CD4-positive, alpha-beta T cell (primary cell): ENCODE results near the gene FBN3. TPM values are rescaled to one million over a fixed set of nuclear protein-coding genes. Genes with fewer than 3 reads are reported as not detected.

Experiments used
- ATAC-seq: fragments of 200-7000 bp; cut with Tn5 transposase; one replicate; pipeline ENCODE4 v1.10.0; 2022; ENCODE audit warnings: mild to moderate bottlenecking; ENCODE audit not compliant: poor library complexity
- CTCF ChIA-PET: fragments of 350-600 bp; sonication (Branson Sonifier 250); formaldehyde crosslinking; loops from one replicate; lab custom pipeline; 2021; ENCODE audit warnings: antibody characterized with exemption, inconsistent platforms; lab: Charles Lee
- POLR2A ChIA-PET: fragments of 350-600 bp; sonication (Branson Sonifier 250); formaldehyde crosslinking; loops from one replicate; lab custom pipeline; 2021; ENCODE audit warnings: antibody characterized with exemption, inconsistent platforms; lab: Charles Lee
- DNase-seq, 14 experiments: peaks; one replicate each; pipeline ENCODE4 v3.0.0-alpha.2; 2013 to 2020; ENCODE audit warnings: mixed read lengths in 2 of 14
- H3K27ac ChIP-seq, 2 donors: one replicate each; pipeline versions ENCODE4 v1.5.1 to v1.7.0; 2013; ENCODE audit warnings: low read length in 2 of 2, low read depth in 1 of 2, mild to moderate bottlenecking in 1 of 2
- H3K27me3 ChIP-seq, 2 experiments: 1 replicate in 1 of 2; 2 replicates in 1 of 2; pipeline versions ENCODE4 v1.6.1 to v1.7.0; 2013; ENCODE audit warnings: low read length in 2 of 2, control low read depth in 1 of 2, mild to moderate bottlenecking in 1 of 2, moderate library complexity in 1 of 2; ENCODE audit not compliant: insufficient read depth in 2 of 2, control insufficient read depth in 1 of 2
- H3K36me3 ChIP-seq: one replicate; pipeline ENCODE4 v1.6.1; 2013; ENCODE audit warnings: low read length, control low read depth; ENCODE audit not compliant: insufficient read depth
- H3K4me1 ChIP-seq: one replicate; pipeline ENCODE4 v1.6.1; 2013; ENCODE audit warnings: low read length, control low read depth; ENCODE audit not compliant: insufficient read depth
- H3K4me3 ChIP-seq: one replicate; pipeline ENCODE4 v1.5.1; 2013; ENCODE audit warnings: mild to moderate bottlenecking, low read length, moderate library complexity
- H3K9me3 ChIP-seq, 2 experiments: 1 replicate in 1 of 2; 2 replicates in 1 of 2; pipeline versions ENCODE4 v1.6.1 to v1.7.0; 2013; ENCODE audit warnings: low read length in 2 of 2, mild to moderate bottlenecking in 2 of 2, control low read depth in 1 of 2, moderate library complexity in 1 of 2; ENCODE audit not compliant: control insufficient read depth in 1 of 2, insufficient read depth in 1 of 2
- H3K27ac Mint-ChIP-seq: one replicate; pipeline ENCODE4 v1.8.0; 2020; ENCODE audit warnings: mixed read lengths
- H3K27me3 Mint-ChIP-seq: one replicate; pipeline ENCODE4 v1.8.0; 2021; ENCODE audit warnings: mixed read lengths
- H3K36me3 Mint-ChIP-seq: one replicate; pipeline ENCODE4 v1.8.0; 2021; ENCODE audit warnings: low read depth, mixed read lengths
- H3K4me1 Mint-ChIP-seq: one replicate; pipeline ENCODE4 v1.8.0; 2021; ENCODE audit warnings: low read depth, mixed read lengths
- H3K4me3 Mint-ChIP-seq: one replicate; pipeline ENCODE4 v1.8.0; 2020; ENCODE audit warnings: mild to moderate bottlenecking, mixed read lengths
- H3K9me3 Mint-ChIP-seq: one replicate; pipeline ENCODE4 v1.8.0; 2020; ENCODE audit warnings: mixed read lengths
- intact Hi-C, 2 experiments: fragments of 100-400 bp; cut with DNase I in 1 of 2; cut with micrococcal nuclease in 1 of 2; formaldehyde crosslinking; loops; one replicate each; pipeline versions ENCODE4 v1.15.1 to v1.9.0; 2023 to 2025; cut with DNase I, micrococcal nuclease
- total RNA-seq, 174 experiments: library from RNA in 2 of 174; stranded (reverse) in 2 of 174; gene quantifications; one replicate each; pipeline ENCODE4 v1.2.3 and lab custom pipeline; 2021 to 2026
- TF ChIP-seq, protein P1 (sequence below): fragments of 200-600 bp; IDR thresholded peaks from one replicate; pipeline ENCODE4 v1.8.0; 2022; ENCODE audit warnings: antibody characterized with exemption, mild to moderate bottlenecking

The FBN3 gene
- total RNA-seq, 2 experiments from 2014 or later = not detected

DNA sequence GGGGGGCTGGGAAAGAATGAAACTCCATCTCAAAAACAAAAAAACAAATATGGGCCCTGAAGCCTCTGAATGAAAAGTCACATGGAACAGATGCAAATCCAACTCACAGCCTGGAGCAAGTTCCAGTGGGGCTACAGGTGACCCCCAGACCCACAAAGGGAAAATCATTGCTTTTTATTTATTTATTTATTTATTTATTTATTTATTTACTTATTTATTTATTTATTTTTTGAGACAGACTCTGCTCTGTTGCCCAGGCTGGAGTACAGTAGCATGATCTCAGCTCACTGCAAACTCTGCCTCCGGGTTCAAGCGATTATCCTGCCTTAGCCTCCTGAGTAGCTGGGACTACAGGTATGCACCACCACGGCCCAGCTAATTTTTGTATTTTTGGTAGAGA lies 110.2 kb downstream of the FBN3 start:
- Histone ChIP-seq H3K36me3 (no peaks in the 10 kb centered on the region), H3K4me3 (no peak overlapping the region), H3K27me3 (peaks cover 0 to 2% of the 10 kb centered on the region in 2 experiments), H3K4me1 (no peaks in the 10 kb centered on the region), H3K9me3 (no peaks in the 10 kb centered on the region), H3K27ac (no peak overlapping the region)
- intact Hi-C loops = no loop called here
- Mint-ChIP-seq H3K4me3 (no peak overlapping the region), H3K27ac (no peak overlapping the region), H3K27me3 (peaks cover 4% of the 10 kb centered on the region), H3K4me1 (no peaks in the 10 kb centered on the region), H3K36me3 (no peaks in the 10 kb centered on the region), H3K9me3 (no peaks in the 10 kb centered on the region)
- no peak for DNase-seq
- CTCF ChIA-PET = interaction anchor here (0.7 kb wide), 1 partner anchor 201 kb away, joined by 3 read pairs; no protein-coding TSS in a partner anchor
- POLR2A ChIA-PET = no interaction called here
- ATAC-seq = no peak
- TF ChIP-seq, protein P1, sequence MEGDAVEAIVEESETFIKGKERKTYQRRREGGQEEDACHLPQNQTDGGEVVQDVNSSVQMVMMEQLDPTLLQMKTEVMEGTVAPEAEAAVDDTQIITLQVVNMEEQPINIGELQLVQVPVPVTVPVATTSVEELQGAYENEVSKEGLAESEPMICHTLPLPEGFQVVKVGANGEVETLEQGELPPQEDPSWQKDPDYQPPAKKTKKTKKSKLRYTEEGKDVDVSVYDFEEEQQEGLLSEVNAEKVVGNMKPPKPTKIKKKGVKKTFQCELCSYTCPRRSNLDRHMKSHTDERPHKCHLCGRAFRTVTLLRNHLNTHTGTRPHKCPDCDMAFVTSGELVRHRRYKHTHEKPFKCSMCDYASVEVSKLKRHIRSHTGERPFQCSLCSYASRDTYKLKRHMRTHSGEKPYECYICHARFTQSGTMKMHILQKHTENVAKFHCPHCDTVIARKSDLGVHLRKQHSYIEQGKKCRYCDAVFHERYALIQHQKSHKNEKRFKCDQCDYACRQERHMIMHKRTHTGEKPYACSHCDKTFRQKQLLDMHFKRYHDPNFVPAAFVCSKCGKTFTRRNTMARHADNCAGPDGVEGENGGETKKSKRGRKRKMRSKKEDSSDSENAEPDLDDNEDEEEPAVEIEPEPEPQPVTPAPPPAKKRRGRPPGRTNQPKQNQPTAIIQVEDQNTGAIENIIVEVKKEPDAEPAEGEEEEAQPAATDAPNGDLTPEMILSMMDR = no peak

DNA sequence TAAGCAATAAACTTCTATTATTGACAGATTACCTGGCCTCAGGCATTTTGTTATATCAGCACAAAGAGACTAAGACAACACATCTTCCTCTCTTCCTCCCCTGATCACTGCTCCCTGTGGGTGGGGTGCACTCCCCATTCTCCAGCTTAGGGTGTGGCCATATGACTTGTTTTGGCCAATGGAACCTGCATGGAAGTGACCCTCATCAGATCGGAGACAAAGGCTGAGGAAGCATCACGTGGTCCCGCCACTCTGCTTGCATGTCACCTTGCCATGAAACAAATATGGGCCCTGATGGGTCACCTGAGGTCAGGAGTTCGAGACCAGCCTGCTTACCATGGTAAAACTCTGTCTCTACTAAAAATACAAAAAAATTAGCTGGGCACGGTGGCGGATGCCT lies 110.6 kb downstream of the FBN3 start:
- no peaks in the 10 kb centered on the region for H3K36me3 Mint-ChIP-seq
- TF ChIP-seq, protein P1 = no peak
- no peak overlapping the region for H3K4me3 Mint-ChIP-seq
- no peaks in the 10 kb centered on the region for H3K9me3 Mint-ChIP-seq
- H3K4me1 ChIP-seq = no peaks in the 10 kb centered on the region
- DNase-seq (no peak), ATAC-seq (no peak)
- H3K4me1 Mint-ChIP-seq = no peaks in the 10 kb centered on the region
- no peak overlapping the region for H3K27ac Mint-ChIP-seq
- H3K27ac ChIP-seq = no peak overlapping the region
- H3K27me3 Mint-ChIP-seq = peaks cover 4% of the 10 kb centered on the region
- intact Hi-C loops = no loop called here
- H3K27me3 ChIP-seq = peaks cover 0 to 5% of the 10 kb centered on the region in 2 experiments
- POLR2A ChIA-PET = interaction anchor here (0.6 kb wide), 1 partner anchor 1520 kb away, joined by 3 read pairs; no protein-coding TSS in a partner anchor
- CTCF ChIA-PET = no interaction called here
- no peaks in the 10 kb centered on the region for H3K36me3 ChIP-seq
- H3K9me3 ChIP-seq = no peaks in the 10 kb centered on the region
- no peak overlapping the region for H3K4me3 ChIP-seq

DNA sequence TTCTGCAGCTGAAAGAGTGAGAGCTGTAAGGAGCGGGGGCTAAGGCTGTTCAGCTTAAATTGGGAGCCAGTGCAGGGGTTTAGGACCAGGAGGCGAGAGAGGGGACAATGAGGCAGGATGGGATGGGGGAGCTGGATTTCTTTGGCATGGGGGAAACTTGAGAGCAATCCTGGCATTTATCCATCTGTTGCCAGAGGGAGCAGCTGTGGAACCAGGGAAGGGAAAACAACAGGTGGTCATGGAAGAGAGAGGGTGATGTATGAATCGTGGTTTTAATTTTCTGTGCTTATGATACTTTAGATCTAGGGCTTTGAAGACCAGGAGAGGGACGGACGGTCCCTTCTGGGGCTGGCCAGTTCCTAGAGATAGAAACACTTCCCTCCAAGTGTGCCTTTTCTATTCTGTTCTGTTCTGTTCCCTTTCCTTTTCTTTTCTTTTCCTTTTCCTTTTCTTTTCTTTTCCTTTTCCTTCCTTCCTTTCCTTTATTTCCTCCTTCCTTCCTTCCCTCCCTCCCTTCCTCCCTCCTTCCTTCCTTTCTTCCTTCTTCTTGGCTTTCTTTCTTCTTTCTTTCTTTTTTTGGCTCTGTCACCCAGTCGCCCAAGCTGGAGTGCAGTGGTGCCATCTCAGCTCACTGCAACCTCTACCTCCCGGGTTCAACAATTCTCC lies 112.8 kb downstream of the FBN3 start:
- Histone ChIP-seq H3K36me3 (no peaks in the 10 kb centered on the region), H3K27ac (no peak overlapping the region), H3K4me3 (no peak overlapping the region), H3K4me1 (no peaks in the 10 kb centered on the region), H3K9me3 (no peaks in the 10 kb centered on the region), H3K27me3 (peaks cover 0 to 5% of the 10 kb centered on the region in 2 experiments)
- no peak for DNase-seq
- Mint-ChIP-seq H3K27me3 (peaks cover 4% of the 10 kb centered on the region), H3K4me1 (no peaks in the 10 kb centered on the region), H3K4me3 (no peak overlapping the region), H3K27ac (no peak overlapping the region), H3K36me3 (no peaks in the 10 kb centered on the region), H3K9me3 (no peaks in the 10 kb centered on the region)
- ATAC-seq = no peak
- ChIA-PET POLR2A (no interaction called here), CTCF (no interaction called here)
- intact Hi-C loops = no loop called here
- TF ChIP-seq, protein P1 = no peak
